Mucosa of rectum (tissue), 2 donors: ENCODE data around the gene ZNF24.

Experiments used
- H3K27ac ChIP-seq, 2 donors: one replicate each; pipeline ENCODE4 v1.7.0; 2013; ENCODE audit warnings: inconsistent platforms in 2 of 2, low read depth in 2 of 2, low read length in 2 of 2
- H3K27me3 ChIP-seq, 2 donors: one replicate each; pipeline ENCODE4 v1.7.0; 2013; ENCODE audit warnings: low read length in 2 of 2; ENCODE audit not compliant: control insufficient read depth in 2 of 2, insufficient read depth in 2 of 2
- H3K36me3 ChIP-seq, 2 donors: one replicate each; pipeline ENCODE4 v1.7.0; 2013; ENCODE audit warnings: low read length in 2 of 2; ENCODE audit not compliant: control insufficient read depth in 2 of 2, insufficient read depth in 2 of 2
- H3K4me1 ChIP-seq, 2 donors: one replicate each; pipeline ENCODE4 v1.7.0; 2013; ENCODE audit warnings: low read length in 2 of 2, mild to moderate bottlenecking in 1 of 2; ENCODE audit not compliant: control insufficient read depth in 2 of 2, insufficient read depth in 2 of 2
- H3K4me3 ChIP-seq, 2 donors: one replicate each; pipeline ENCODE4 v1.7.0; 2013; ENCODE audit warnings: low read length in 2 of 2
- H3K9ac ChIP-seq, 2 donors: one replicate each; pipeline ENCODE4 v1.7.0; 2013; ENCODE audit warnings: low read length in 2 of 2, low read depth in 1 of 2, mild to moderate bottlenecking in 1 of 2
- H3K9me3 ChIP-seq, 2 donors: one replicate each; pipeline ENCODE4 v1.7.0; 2013; ENCODE audit warnings: low read length in 2 of 2; ENCODE audit not compliant: control insufficient read depth in 2 of 2
- donor health status: healthy.
- donor health status: Normal muscosa, but diverticular disease.

ZNF24 gene

GRCh38 chr18:35334821-35335220 lies 9.4 kb downstream of the ZNF24 start:
- Histone ChIP-seq H3K27me3 (no peaks in the 10 kb centered on the region), H3K9ac (no peak overlapping the region), H3K36me3 (peaks cover 70 to 74% of the 10 kb centered on the region in 2 donors), H3K27ac (no peak overlapping the region), H3K4me1 (no peaks in the 10 kb centered on the region), H3K4me3 (no peak overlapping the region), H3K9me3 (no peaks in the 10 kb centered on the region)

GRCh38 chr18:35334212-35334611 lies 10.0 kb downstream of the ZNF24 start:
- Histone ChIP-seq H3K9ac (no peak overlapping the region), H3K9me3 (no peaks in the 10 kb centered on the region), H3K36me3 (peaks cover 64 to 68% of the 10 kb centered on the region in 2 donors), H3K27ac (no peak overlapping the region), H3K4me1 (no peaks in the 10 kb centered on the region), H3K4me3 (no peak overlapping the region), H3K27me3 (no peaks in the 10 kb centered on the region)

- H3K36me3 ChIP-seq: peaks cover 40 to 41% of the 10 kb centered on the region in 2 donors
- no peaks in the 10 kb centered on the region for H3K27me3 ChIP-seq
- no peaks in the 10 kb centered on the region for H3K9me3 ChIP-seq
- H3K4me3 ChIP-seq: no peak overlapping the region
- no peaks in the 10 kb centered on the region for H3K4me1 ChIP-seq
- no peak overlapping the region for H3K9ac ChIP-seq
- H3K27ac ChIP-seq: no peak overlapping the region
Observed at GRCh38 chr18:35331367-35332087, 12.7 kb downstream of the ZNF24 start.

- no peak overlapping the region for H3K27ac ChIP-seq
- H3K4me3 ChIP-seq: no peak overlapping the region
- H3K9me3 ChIP-seq: no peaks in the 10 kb centered on the region
- H3K9ac ChIP-seq: no peak overlapping the region
- H3K36me3 ChIP-seq: peaks cover 15 to 17% of the 10 kb centered on the region in 2 donors
- no peaks in the 10 kb centered on the region for H3K27me3 ChIP-seq
- H3K4me1 ChIP-seq: no peaks in the 10 kb centered on the region
Observed at GRCh38 chr18:35328868-35329267, 15.4 kb downstream of the ZNF24 start.

- Histone ChIP-seq H3K9ac (no peak overlapping the region), H3K27me3 (no peaks in the 10 kb centered on the region), H3K4me3 (no peak overlapping the region), H3K9me3 (no peaks in the 10 kb centered on the region), H3K27ac (no peak overlapping the region), H3K4me1 (no peaks in the 10 kb centered on the region), H3K36me3 (peaks cover 2% of the 10 kb centered on the region in 2 donors)
Observed at GRCh38 chr18:35326695-35327387, 17.4 kb downstream of the ZNF24 start.

GRCh38 chr18:35324926-35325655 lies 19.1 kb downstream of the ZNF24 start:
- H3K36me3 ChIP-seq: no peaks in the 10 kb centered on the region
- no peaks in the 10 kb centered on the region for H3K9me3 ChIP-seq
- no peak overlapping the region for H3K27ac ChIP-seq
- no peak overlapping the region for H3K4me3 ChIP-seq
- no peaks in the 10 kb centered on the region for H3K27me3 ChIP-seq
- H3K9ac ChIP-seq: no peak overlapping the region
- H3K4me1 ChIP-seq: no peaks in the 10 kb centered on the region

GRCh38 chr18:35322486-35323458 lies 21.4 kb downstream of the ZNF24 start:
- Histone ChIP-seq H3K4me1 (no peaks in the 10 kb centered on the region), H3K36me3 (no peaks in the 10 kb centered on the region), H3K9ac (no peak overlapping the region), H3K4me3 (no peak overlapping the region), H3K27me3 (no peaks in the 10 kb centered on the region), H3K27ac (no peak overlapping the region), H3K9me3 (no peaks in the 10 kb centered on the region)

GRCh38 chr18:35311496-35311895 lies 32.7 kb downstream of the ZNF24 start:
- no peak overlapping the region for H3K9ac ChIP-seq
- peaks cover 12 to 14% of the 10 kb centered on the region in 2 donors for H3K36me3 ChIP-seq
- no peaks in the 10 kb centered on the region for H3K4me1 ChIP-seq
- no peak overlapping the region for H3K4me3 ChIP-seq
- H3K27ac ChIP-seq: no peak overlapping the region
- no peaks in the 10 kb centered on the region for H3K27me3 ChIP-seq
- peaks cover 20 to 30% of the 10 kb centered on the region in 2 donors for H3K9me3 ChIP-seq

GRCh38 chr18:35306588-35307250 lies 37.5 kb downstream of the ZNF24 start:
- H3K36me3 ChIP-seq: peaks cover 34 to 42% of the 10 kb centered on the region in 2 donors
- H3K27ac ChIP-seq: no peak overlapping the region
- H3K4me1 ChIP-seq: no peaks in the 10 kb centered on the region
- H3K9ac ChIP-seq: no peak overlapping the region
- H3K4me3 ChIP-seq: no peak overlapping the region
- H3K27me3 ChIP-seq: no peaks in the 10 kb centered on the region
- H3K9me3 ChIP-seq: peaks cover 43 to 47% of the 10 kb centered on the region in 2 donors
